PC-9 (cell line): ENCODE results near the gene KLHL17.

Experiments
- CTCF ChIP-seq: fragments of 200-600 bp; sonication (generic); conservative IDR thresholded peaks from 2 replicates; pipeline ENCODE4 v1.6.1; 2017; ENCODE audit warnings: mixed run types, antibody characterized with exemption, mild to moderate bottlenecking, moderate library complexity
- EZH2 ChIP-seq: fragments of 200-600 bp; sonication (generic); IDR thresholded peaks from 2 replicates; pipeline ENCODE4 v1.8.0; 2017; ENCODE audit warnings: antibody characterized with exemption, low read depth

- TF ChIP-seq CTCF (no peak), EZH2 (no peak)
These were observed 43.4 kb downstream of the KLHL17 start for GRCh38 chr1:1003618-1004419.
